A673 (cell line): Measurements from ENCODE around the gene ARID3A. TPM values are rescaled to one million over a fixed set of nuclear protein-coding genes. Genes with fewer than 3 reads are reported as not detected.

Experiments
- BruUV-seq: library from RNA; stranded (reverse); fragments of 400-500 nt; replicated peaks from 2 replicates; lab custom pipeline; 2021; lab: Mats Ljungman, UMichigan
- CTCF ChIA-PET: fragments of 300-600 bp; sonication (Branson Sonifier 250); formaldehyde crosslinking; loops from one replicate; lab custom pipeline; 2022; ENCODE audit warnings: antibody characterized with exemption; lab: Charles Lee
- POLR2A ChIA-PET: fragments of 300-600 bp; sonication (Branson Sonifier 250); formaldehyde crosslinking; loops from one replicate; lab custom pipeline; 2022; ENCODE audit warnings: antibody characterized with exemption; ENCODE audit not compliant: low non-redundant PET; lab: Charles Lee
- DNase-seq: peaks from one replicate; pipeline ENCODE4 v3.0.0-alpha.2; 2015; ENCODE audit warnings: low spot score
- H3K27ac ChIP-seq: fragments of 200-600 bp; sonication (generic); 2 replicates; pipeline ENCODE4 v1.5.1; 2016; ENCODE audit warnings: mixed run types, low read depth, mild to moderate bottlenecking, mixed read lengths, antibody characterized with exemption, low read length; ENCODE audit not compliant: poor library complexity, severe bottlenecking
- H3K27me3 ChIP-seq: fragments of 200-600 bp; sonication (generic); replicated peaks from 2 replicates; pipeline ENCODE4 v1.6.1; 2017; ENCODE audit warnings: mixed run types, low read depth, mild to moderate bottlenecking, mixed read lengths, antibody characterized with exemption, low read length; ENCODE audit not compliant: insufficient read depth, poor library complexity
- H3K36me3 ChIP-seq: fragments of 200-600 bp; sonication (generic); 2 replicates; pipeline ENCODE4 v1.6.1; 2016; ENCODE audit warnings: mixed run types, mild to moderate bottlenecking, mixed read lengths, antibody characterized with exemption, low read length; ENCODE audit not compliant: insufficient read depth, poor library complexity, severe bottlenecking
- H3K4me1 ChIP-seq: fragments of 200-600 bp; sonication (generic); 2 replicates; pipeline ENCODE4 v1.6.1; 2017; ENCODE audit warnings: mixed run types, mild to moderate bottlenecking, mixed read lengths, antibody characterized with exemption, low read length; ENCODE audit not compliant: insufficient read depth, poor library complexity, severe bottlenecking
- H3K4me3 ChIP-seq: fragments of 200-600 bp; sonication (generic); 2 replicates; pipeline ENCODE4 v1.5.1; 2016; ENCODE audit warnings: low read depth, mixed run types, mild to moderate bottlenecking, mixed read lengths, low read length; ENCODE audit not compliant: poor library complexity, severe bottlenecking
- H3K9me3 ChIP-seq: fragments of 200-600 bp; sonication (generic); 2 replicates; pipeline ENCODE4 v1.6.1; 2016; ENCODE audit warnings: mixed run types, low read depth, mild to moderate bottlenecking, mixed read lengths, antibody characterized with exemption, low read length; ENCODE audit not compliant: poor library complexity, severe bottlenecking
- EZH2 ChIP-seq: fragments of 200-600 bp; sonication (generic); IDR thresholded peaks from 2 replicates; pipeline ENCODE4 v1.6.1; 2017; ENCODE audit warnings: borderline replicate concordance, low read depth, mild to moderate bottlenecking, mixed read lengths, antibody characterized with exemption, low read length; ENCODE audit not compliant: poor library complexity, severe bottlenecking
- intact Hi-C: fragments of 100-400 bp; cut with micrococcal nuclease; formaldehyde crosslinking; loops from one replicate; pipeline ENCODE4 v1.10.0; 2022; ENCODE audit not compliant: unreplicated experiment
- total RNA-seq: library from RNA; stranded (reverse); gene quantifications from 2 replicates; pipeline ENCODE4 v1.2.3, GENCODE V29; 2021
- TF ChIP-seq, protein P1 (sequence below): fragments of 300-800, 200-600 bp; sonication (generic); conservative IDR thresholded peaks from 2 replicates; pipeline ENCODE4 v1.5.1; 2017; ENCODE audit warnings: low read depth, mild to moderate bottlenecking, antibody characterized with exemption, low read length, moderate library complexity, mixed read lengths

Gene ARID3A
- total RNA-seq, 1 experiment from 2014 or later, result 19.6 TPM

DNA sequence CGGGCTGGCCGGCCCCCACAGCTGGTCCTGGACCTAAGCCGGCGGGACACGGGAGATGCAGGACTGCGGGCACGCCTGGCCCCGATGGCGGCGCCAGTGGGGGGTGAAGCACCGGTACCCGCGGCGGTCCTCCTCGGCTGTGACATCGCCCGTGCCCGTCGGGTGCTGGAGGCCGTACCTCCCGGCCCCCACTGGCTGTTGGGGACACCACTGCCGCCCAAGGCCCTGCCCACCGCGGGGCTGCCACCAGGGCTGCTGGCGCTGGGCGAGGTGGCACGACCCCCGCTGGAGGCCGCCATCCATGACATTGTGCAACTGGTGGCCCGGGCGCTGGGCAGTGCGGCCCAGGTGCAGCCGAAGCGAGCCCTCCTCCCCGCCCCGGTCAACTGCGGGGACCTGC lies 77.4 kb downstream of the ARID3A start:
- no peak overlapping the region for H3K4me3 ChIP-seq
- ChIA-PET POLR2A (no interaction called here), CTCF (interaction anchor here (0.6 kb wide), 1 partner anchor 264 kb away, joined by 6 read pairs; no protein-coding TSS in a partner anchor)
- no peak overlapping the region for H3K27ac ChIP-seq
- H3K9me3 ChIP-seq, result no peaks in the 10 kb centered on the region
- no TSS peak for BruUV-seq
- TF ChIP-seq EZH2, result no peak
- TF ChIP-seq, protein P1, sequence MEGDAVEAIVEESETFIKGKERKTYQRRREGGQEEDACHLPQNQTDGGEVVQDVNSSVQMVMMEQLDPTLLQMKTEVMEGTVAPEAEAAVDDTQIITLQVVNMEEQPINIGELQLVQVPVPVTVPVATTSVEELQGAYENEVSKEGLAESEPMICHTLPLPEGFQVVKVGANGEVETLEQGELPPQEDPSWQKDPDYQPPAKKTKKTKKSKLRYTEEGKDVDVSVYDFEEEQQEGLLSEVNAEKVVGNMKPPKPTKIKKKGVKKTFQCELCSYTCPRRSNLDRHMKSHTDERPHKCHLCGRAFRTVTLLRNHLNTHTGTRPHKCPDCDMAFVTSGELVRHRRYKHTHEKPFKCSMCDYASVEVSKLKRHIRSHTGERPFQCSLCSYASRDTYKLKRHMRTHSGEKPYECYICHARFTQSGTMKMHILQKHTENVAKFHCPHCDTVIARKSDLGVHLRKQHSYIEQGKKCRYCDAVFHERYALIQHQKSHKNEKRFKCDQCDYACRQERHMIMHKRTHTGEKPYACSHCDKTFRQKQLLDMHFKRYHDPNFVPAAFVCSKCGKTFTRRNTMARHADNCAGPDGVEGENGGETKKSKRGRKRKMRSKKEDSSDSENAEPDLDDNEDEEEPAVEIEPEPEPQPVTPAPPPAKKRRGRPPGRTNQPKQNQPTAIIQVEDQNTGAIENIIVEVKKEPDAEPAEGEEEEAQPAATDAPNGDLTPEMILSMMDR, result no peak
- H3K36me3 ChIP-seq, result peaks cover under 1% of the 10 kb centered on the region
- no peak for DNase-seq
- H3K27me3 ChIP-seq, result peaks cover 27% of the 10 kb centered on the region
- intact Hi-C loops, result no loop called here
- H3K4me1 ChIP-seq, result peaks cover 10% of the 10 kb centered on the region

DNA sequence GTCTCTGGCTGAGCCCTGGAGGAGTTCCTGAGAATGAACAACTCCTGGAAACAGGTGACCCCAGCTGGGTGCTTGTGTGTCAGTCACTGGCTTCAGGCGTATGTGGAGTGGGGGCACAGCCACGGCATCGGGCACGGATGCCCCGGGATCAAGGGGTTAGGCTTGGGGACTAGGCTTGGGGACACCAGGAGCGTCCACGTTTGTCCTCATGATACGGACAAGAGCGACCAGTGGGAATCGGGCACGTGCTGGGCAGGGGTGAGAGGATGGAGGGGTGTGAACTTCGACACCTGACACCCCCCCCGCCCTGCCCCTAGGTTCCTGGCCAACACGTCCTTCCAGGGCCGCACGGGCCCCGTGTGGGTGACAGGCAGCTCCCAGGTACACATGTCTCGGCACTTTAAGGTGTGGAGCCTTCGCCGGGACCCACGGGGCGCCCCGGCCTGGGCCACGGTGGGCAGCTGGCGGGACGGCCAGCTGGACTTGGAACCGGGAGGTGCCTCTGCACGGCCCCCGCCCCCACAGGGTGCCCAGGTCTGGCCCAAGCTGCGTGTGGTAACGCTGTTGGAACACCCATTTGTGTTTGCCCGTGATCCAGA lies 78.5 kb downstream of the ARID3A start:
- Histone ChIP-seq H3K4me1 (peaks cover 13% of the 10 kb centered on the region), H3K9me3 (no peaks in the 10 kb centered on the region), H3K36me3 (peaks cover 6% of the 10 kb centered on the region), H3K27me3 (peaks cover 18% of the 10 kb centered on the region), H3K27ac (no peak overlapping the region), H3K4me3 (no peak overlapping the region)
- BruUV-seq, result no TSS peak
- POLR2A ChIA-PET, result no interaction called here
- TF ChIP-seq, protein P1, result no peak
- no peak for TF ChIP-seq EZH2
- CTCF ChIA-PET, result interaction anchor here (0.6 kb wide), 1 partner anchor 82 kb away, joined by 4 read pairs; no protein-coding TSS in a partner anchor
- no peak for DNase-seq
- intact Hi-C loops, result no loop called here

DNA sequence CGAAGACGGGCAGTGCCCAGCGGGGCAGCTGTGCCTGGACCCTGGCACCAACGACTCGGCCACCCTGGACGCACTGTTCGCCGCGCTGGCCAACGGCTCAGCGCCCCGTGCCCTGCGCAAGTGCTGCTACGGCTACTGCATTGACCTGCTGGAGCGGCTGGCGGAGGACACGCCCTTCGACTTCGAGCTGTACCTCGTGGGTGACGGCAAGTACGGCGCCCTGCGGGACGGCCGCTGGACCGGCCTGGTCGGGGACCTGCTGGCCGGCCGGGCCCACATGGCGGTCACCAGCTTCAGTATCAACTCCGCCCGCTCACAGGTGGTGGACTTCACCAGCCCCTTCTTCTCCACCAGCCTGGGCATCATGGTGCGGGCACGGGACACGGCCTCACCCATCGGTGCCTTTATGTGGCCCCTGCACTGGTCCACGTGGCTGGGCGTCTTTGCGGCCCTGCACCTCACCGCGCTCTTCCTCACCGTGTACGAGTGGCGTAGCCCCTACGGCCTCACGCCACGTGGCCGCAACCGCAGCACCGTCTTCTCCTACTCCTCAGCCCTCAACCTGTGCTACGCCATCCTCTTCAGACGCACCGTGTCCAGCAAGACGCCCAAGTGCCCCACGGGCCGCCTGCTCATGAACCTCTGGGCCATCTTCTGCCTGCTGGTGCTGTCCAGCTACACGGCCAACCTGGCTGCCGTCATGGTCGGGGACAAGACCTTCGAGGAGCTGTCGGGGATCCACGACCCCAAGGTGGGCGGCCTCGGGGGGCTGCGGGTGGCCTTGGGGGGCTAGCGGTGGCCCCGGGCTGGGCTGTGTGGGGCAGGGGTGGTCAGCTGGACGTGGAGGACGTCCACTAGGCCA lies 79.2 kb downstream of the ARID3A start:
- CTCF ChIA-PET, result no interaction called here
- POLR2A ChIA-PET, result no interaction called here

More for the DNA sequence above, 79.2 kb downstream of the ARID3A start:
- peaks cover 20% of the 10 kb centered on the region for H3K4me1 ChIP-seq
- no peaks in the 10 kb centered on the region for H3K9me3 ChIP-seq
- peaks cover 11% of the 10 kb centered on the region for H3K27me3 ChIP-seq
- TF ChIP-seq, protein P1, result no peak
- TF ChIP-seq EZH2, result no peak
- intact Hi-C loops, result no loop called here
- no peak overlapping the region for H3K27ac ChIP-seq
- DNase-seq, result no peak
- H3K36me3 ChIP-seq, result peaks cover 10% of the 10 kb centered on the region
- no peak overlapping the region for H3K4me3 ChIP-seq
- BruUV-seq, result no TSS peak
